ENCODE data around the gene ATP2B3.

Gene ATP2B3

GRCh38 chrX:153507484-153508178 lies 9.8 kb upstream of the ATP2B3 start:
- DNase-seq (ENCODE audit: extremely low read depth in 1 of 2, low read depth in 1 of 2), result peak; percentile 43 to 59

- no peak for DNase-seq (ENCODE audit: extremely low read depth in 1 of 2, low read depth in 1 of 2)
Measured at GRCh38 chrX:153509592-153509991, 7.8 kb upstream of the ATP2B3 start.

GRCh38 chrX:153510383-153510782 lies 7.1 kb upstream of the ATP2B3 start:
- no peak for DNase-seq (ENCODE audit: extremely low read depth in 1 of 2, low read depth in 1 of 2)

GRCh38 chrX:153511784-153512500 lies 5.5 kb upstream of the ATP2B3 start:
- DNase-seq (ENCODE audit: extremely low read depth in 1 of 2, low read depth in 1 of 2), result no peak

- no peak for DNase-seq (ENCODE audit: extremely low read depth in 1 of 2, low read depth in 1 of 2)
Measured at GRCh38 chrX:153512501-153512893, 4.9 kb upstream of the ATP2B3 start.

- DNase-seq (ENCODE audit: extremely low read depth in 1 of 2, low read depth in 1 of 2), result no peak
Measured at GRCh38 chrX:153513265-153513664, 4.2 kb upstream of the ATP2B3 start.

GRCh38 chrX:153514259-153514658 lies 3.2 kb upstream of the ATP2B3 start:
- no peak for DNase-seq (ENCODE audit: extremely low read depth in 1 of 2, low read depth in 1 of 2)

GRCh38 chrX:153515435-153515834 lies 2.0 kb upstream of the ATP2B3 start:
- DNase-seq (ENCODE audit: extremely low read depth in 1 of 2, low read depth in 1 of 2), result no peak

- DNase-seq (ENCODE audit: extremely low read depth in 1 of 2, low read depth in 1 of 2), result no peak
Measured at GRCh38 chrX:153516073-153516472, 1.4 kb upstream of the ATP2B3 start.

GRCh38 chrX:153517946-153518834 lies 748 bp downstream of the ATP2B3 start:
- no peak for DNase-seq (ENCODE audit: extremely low read depth in 1 of 2, low read depth in 1 of 2)

GRCh38 chrX:153519569-153520286 lies 2.3 kb downstream of the ATP2B3 start:
- no peak for DNase-seq (ENCODE audit: extremely low read depth in 1 of 2, low read depth in 1 of 2)

GRCh38 chrX:153520287-153520917 lies 3.0 kb downstream of the ATP2B3 start:
- no peak for DNase-seq (ENCODE audit: extremely low read depth in 1 of 2, low read depth in 1 of 2)

- no peak for DNase-seq (ENCODE audit: extremely low read depth in 1 of 2, low read depth in 1 of 2)
Measured at GRCh38 chrX:153521034-153521433, 3.6 kb downstream of the ATP2B3 start.

GRCh38 chrX:153522259-153522658 lies 4.8 kb downstream of the ATP2B3 start:
- DNase-seq (ENCODE audit: extremely low read depth in 1 of 2, low read depth in 1 of 2), result no peak

GRCh38 chrX:153523269-153523668 lies 5.8 kb downstream of the ATP2B3 start:
- DNase-seq (ENCODE audit: extremely low read depth in 1 of 2, low read depth in 1 of 2), result no peak

GRCh38 chrX:153524234-153524633 lies 6.8 kb downstream of the ATP2B3 start:
- no peak for DNase-seq (ENCODE audit: extremely low read depth in 1 of 2, low read depth in 1 of 2)

- DNase-seq (ENCODE audit: extremely low read depth in 1 of 2, low read depth in 1 of 2), result no peak
Measured at GRCh38 chrX:153525451-153525850, 8.0 kb downstream of the ATP2B3 start.

- DNase-seq (ENCODE audit: extremely low read depth in 1 of 2, low read depth in 1 of 2), result no peak
Measured at GRCh38 chrX:153526042-153526441, 8.6 kb downstream of the ATP2B3 start.

GRCh38 chrX:153526801-153527200 lies 9.4 kb downstream of the ATP2B3 start:
- DNase-seq (ENCODE audit: extremely low read depth in 1 of 2, low read depth in 1 of 2), result no peak

- no peak for DNase-seq (ENCODE audit: extremely low read depth in 1 of 2, low read depth in 1 of 2)
Measured at GRCh38 chrX:153527208-153527607, 9.8 kb downstream of the ATP2B3 start.
